ENCODE measurements around the gene LRRC3C.

Gene LRRC3C

DNA sequence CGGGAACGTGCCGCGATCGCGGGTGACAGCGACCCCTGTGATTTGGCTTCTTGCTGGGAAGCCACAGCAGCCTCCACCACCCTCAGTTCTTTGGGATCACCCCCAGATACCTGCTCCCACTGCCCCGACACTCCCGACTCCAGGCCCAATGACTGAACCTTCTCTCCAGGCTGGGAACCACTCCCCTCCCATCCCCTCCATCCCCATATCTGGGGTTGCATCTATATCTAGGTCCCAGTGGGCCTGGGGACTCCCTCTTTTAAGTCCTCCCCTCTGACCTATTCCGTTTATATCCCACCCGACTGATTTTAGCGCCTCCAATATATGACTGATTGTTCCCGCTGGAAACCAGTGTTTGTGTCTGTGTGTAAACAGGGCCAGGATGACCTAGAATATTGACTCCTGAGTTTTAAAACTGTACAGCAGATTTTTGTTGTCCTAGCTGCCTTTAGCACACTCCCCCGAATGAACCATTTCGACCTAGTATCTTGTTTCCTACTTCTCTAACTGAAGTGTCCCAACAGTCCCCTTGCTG, 53.7 kb downstream of the LRRC3C start:
- DNase-seq: no peak

DNA sequence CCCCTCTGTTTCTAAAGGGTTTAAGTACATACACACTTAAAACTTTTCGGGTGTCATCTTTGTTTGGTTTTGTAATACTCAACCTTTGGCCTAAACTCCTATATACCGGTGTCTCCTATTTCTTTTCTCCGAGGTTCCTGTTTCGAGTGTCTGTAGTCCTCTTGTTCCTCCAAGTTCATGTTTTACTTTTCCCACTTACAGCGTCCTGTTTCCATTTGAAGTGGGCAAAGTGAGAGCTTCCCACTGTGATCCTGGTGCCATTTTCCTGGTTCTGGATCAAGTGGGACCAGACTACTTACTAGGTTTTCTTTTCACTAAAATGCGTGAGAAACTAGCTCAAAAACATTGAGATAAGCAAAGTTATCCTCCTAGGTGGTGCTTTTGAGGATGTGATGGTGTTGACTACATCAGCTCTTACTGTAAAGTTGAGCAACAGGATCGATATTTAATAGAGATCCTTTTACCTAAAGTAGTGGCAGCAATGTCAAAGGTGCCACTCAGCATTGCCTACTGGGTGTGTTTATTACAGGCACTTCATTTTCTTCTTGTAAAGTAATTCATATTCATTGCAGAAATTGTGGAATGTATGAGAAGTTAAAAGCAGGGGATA, 54.3 kb downstream of the LRRC3C start:
- DNase-seq: no peak

DNA sequence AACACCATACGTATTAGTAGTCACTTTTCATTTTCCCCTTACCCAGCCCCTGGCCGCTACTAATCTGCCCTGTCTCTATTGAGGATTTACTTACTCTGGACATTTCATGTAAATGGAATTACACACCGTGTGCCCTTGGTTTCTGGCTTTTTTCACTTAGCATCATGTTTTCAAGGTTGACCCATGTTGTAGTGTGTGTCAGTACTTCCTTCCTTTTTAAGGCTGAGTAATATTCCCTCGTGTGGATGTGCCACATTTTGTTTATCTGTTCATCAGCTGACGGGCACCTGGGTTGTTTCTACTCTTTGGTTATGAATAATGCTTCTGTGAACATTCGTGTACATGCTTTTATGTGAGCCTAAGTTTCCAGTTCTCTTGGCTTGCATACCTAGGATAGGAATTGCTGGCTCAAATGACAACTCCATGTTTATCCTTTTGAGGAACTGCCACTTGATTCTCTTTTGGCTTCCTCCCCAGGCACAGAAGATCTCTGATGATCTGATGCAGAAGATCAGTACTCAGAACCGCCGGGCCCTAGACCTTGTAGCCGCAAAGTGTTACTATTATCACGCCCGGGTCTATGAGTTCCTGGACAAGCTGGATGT, 60.8 kb downstream of the LRRC3C start:
- no peak for DNase-seq

DNA sequence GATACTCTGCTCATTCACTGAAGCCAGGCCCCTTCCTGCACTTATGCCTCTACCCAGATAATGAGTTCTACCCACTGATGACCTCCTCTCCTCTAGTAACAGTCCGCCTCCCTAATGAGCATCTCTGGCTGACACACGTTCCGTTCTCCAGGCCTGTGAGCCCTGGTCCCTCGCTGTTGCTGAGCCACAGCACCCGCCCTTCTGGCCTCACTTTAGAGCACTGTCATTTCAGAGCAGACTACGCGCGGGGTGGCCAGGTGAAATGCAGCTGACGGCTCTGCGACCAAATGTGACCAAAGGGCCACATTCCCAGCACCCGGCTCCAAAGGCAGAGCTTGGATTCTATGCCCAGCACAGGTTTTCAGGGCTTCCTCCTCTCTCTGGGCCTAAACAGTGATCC, 66.9 kb downstream of the LRRC3C start:
- DNase-seq: no peak
